ENCODE measurements around the gene SEMA6C. TPM values are rescaled to one million over a fixed set of nuclear protein-coding genes. Genes with fewer than 3 reads are reported as not detected.
A peak's percentile ranks its signal among the peaks of the same experiment; 100 is the strongest.

SEMA6C gene
- polyA plus RNA-seq, 5 donors = 21.8 to 27.0 (median 25.1) TPM

- no peak for DNase-seq
These were observed 18.4 kb upstream of the SEMA6C start for GRCh38 chr1:151164732-151165280.

GRCh38 chr1:151159373-151159772, 12.9 kb upstream of the SEMA6C start:
- no peak for DNase-seq

DNA sequence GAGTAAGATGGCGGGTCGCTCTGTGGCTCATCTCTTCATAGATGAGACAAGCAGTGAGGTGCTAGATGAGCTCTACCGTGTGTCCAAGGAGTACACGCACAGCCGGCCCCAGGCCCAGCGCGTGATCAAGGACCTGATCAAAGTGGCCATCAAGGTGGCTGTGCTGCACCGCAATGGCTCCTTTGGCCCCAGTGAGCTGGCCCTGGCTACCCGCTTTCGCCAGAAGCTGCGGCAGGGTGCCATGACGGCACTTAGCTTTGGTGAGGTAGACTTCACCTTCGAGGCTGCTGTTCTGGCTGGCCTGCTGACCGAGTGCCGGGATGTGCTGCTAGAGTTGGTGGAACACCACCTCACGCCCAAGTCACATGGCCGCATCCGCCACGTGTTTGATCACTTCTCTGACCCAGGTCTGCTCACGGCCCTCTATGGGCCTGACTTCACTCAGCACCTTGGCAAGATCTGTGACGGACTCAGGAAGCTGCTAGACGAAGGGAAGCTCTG, 12.4 kb upstream of the SEMA6C start:
- no peak for DNase-seq

- DNase-seq = no peak
These were observed 11.9 kb upstream of the SEMA6C start for GRCh38 chr1:151158326-151158725.

- no peak for DNase-seq
These were observed 10.7 kb upstream of the SEMA6C start for GRCh38 chr1:151157067-151157531.

DNA sequence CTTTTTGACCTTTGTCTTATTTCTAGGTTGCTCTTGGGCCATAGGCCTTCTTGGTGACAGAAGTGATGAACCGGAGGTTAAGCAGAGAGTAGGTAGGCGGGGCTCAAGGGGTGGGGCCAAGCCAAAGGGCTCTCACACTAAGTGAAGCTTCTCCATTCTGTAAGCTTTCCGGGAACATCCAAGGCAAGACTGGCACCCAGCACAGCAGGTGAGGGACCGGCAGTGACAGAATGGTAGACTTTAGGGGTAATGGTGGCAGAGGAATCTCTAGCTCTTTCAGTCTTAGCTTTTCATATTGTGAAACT, 10.0 kb upstream of the SEMA6C start, which contains the start of gene TNFAIP8L2:
TNFAIP8L2 (plus strand) TSS at position 135 of the 305 bp plus-strand sequence. CDS start 2,049 bp downstream, outside the sequence.
- no peak for DNase-seq

DNA sequence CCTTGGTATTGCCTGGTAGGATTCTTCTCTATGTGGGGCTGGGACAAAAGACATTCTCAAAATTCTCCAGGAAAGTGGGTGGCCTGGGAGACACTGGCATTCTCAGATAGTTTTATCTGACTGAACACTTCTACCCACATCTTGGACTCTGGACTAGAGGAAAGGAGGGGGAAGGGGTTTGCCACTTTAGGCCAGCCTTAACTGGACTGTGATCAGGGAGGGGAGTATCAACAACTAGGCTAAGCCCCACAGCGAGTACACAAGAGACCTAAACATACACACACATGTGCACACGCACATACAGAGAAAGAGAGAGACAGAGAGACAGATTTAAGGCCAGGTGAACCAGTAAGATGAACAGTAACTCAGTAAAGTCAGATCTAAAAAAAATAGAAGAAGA, 1.2 kb upstream of the SEMA6C start:
- no peak for DNase-seq

GRCh38 chr1:151147132-151147503, 687 bp upstream of the SEMA6C start:
- no peak for DNase-seq

DNA sequence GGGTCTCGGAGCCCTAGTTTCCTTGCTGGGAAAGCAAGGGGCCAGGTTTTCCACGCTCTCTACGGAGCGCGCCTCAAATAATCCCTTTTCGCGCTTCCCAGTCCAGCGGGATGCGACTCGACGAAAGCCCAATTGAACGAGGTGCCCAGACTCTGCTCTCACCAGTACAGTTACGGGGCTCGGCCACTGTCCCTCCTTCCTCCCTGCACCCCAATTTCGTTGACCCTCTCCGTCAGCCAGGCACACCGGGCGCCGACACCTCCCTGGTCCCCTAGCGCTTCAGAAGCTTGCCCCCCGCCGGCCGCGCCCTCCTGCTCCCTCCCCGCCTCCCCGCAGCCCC, 389 bp downstream of the SEMA6C start:
- DNase-seq = no peak

- peak in 1 of 2 donors; percentile 25 for DNase-seq
These were observed 943 bp downstream of the SEMA6C start for GRCh38 chr1:151145304-151146071.

DNA sequence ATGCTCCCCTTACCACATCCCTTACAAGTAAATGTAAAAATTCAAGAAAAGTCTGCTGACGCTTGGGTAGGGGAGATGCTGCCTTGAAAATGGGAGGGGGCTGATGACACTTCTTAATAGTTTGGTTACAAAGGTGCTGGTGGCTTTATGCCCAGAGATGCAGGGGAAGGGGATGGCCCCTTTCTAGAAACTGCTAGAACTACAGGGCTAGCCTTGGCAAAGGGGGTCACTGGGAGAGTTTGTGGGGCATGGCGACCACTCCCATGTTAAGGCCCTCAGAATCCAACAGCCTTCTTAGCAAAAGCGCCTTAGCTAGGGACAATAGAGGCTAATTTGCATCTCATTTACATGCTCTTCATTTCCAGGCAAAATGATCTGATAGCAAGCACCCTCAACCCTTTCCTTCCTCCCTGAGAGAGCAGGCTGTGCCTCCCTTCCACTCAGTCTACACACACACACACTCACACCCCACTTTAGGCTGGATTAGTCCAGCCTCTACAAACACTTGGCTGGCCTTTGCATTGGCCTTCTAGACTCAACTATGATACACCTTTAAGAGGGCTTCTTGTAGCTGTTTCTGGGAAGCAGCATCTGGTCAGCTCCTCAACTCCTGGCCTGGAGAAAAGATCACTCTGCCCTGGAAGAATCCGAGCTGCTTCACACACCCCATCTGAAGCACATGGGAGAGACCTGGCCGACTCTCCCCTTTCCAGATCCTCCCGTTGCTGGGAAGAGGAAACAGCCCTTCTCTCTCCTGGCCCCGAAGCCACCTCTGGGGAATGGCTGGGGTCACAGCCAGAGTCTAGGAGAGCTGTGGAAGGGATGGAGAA, 1.7 kb downstream of the SEMA6C start:
- no peak for DNase-seq

GRCh38 chr1:151143986-151144385, 2.4 kb downstream of the SEMA6C start:
- no peak for DNase-seq

- DNase-seq = no peak
These were observed 3.4 kb downstream of the SEMA6C start for GRCh38 chr1:151143057-151143435.

DNA sequence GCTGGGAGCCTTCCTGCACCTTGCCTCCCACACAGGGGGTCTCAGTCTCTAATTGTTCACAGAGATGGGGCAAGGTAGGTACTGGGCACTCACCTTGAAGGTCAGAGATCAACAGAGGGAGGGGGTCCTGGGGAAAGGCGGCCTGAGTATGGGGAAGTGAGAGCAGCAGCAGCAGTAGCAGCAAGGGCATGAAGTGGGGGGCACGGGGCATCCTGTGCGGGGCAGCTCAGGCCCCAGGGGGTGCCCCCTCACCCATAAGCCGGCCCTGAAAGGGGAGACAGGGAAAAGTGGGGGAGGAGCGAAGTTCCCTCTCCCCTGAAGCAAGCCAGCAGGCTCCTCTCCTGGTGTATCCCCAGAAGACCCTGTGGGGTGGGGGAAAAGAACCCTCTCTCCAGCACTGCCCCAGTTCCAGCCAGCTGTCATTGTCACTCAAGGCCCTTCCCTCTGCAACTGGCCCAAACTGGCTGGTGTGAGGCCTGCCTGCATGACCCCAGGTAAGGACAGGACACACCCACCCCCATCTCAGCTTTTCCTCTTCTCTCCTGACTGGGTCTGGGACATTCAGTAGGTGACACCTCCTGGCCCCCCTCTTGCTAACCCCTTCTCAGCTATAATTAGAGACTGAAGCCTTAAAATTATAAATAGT, 3.9 kb downstream of the SEMA6C start:
- DNase-seq = no peak

- DNase-seq = no peak
These were observed 8.6 kb downstream of the SEMA6C start for GRCh38 chr1:151137789-151138188.

- DNase-seq = no peak
These were observed 10.7 kb downstream of the SEMA6C start for GRCh38 chr1:151135433-151136385.

- no peak for DNase-seq
These were observed 11.4 kb downstream of the SEMA6C start for GRCh38 chr1:151134991-151135390.

DNA sequence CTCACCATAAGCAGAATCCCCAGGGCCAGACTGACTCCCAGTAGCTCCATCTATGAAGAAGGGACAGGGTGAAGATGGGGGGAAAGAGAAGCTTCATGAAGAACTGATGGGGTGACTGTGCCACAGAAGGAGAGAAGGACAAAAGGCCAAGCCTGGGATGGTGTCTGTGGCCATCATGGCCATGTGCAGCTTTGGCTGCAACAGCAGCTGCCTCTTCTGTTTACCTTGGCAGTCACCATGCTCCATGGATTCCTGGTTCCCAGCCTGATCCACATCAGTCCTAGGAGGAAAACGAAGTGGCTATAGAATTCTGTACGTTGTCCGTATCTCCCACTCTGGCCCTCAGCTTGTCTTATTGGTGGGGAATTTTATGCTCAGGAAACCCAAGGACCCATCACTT, 12.0 kb downstream of the SEMA6C start:
- no peak for DNase-seq

- DNase-seq = no peak
These were observed 13.2 kb downstream of the SEMA6C start for GRCh38 chr1:151133018-151133806.

DNA sequence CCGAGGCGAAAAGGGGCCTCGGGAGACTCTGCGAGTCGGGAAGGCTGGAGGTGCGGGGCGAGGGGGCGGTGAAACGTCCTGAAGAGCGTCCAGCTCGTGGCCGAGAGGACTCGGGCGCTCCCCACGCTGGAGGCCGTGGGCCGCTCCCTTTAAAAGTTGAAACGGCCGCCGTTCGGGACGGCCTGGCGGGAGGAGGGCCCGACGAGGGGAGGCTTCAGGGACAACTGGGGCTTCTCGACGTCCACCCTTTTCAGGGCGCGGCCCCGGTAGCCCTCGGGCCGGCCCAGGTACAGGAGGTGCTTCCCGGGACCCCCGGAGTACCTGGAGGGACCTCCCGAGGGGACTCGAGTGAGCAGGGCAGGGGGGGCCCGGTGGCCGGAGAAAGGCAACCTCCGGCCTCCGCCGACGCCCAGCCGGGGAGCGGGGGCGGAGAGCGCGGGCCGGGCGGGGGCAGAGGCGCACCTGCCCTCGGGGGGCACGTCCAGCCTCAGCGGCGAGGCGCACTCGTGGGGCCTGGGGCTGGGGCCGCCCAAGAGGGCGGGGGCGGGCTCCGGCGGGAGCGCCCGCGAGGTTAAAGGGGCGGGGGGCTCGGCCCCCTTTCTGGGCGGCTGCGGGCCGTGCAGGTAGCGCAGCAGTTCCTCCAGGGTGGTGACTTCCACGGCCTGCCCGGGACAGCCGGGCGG, 14.0 kb downstream of the SEMA6C start:
- no peak for DNase-seq

Data from right lung (tissue), 5 donors.